ENCODE results near the gene HPCA. TPM values are rescaled to one million over a fixed set of nuclear protein-coding genes. Genes with fewer than 3 reads are reported as not detected.
A peak's percentile ranks its signal among the peaks of the same experiment; 100 is the strongest.

The HPCA gene
- total RNA-seq (not detected), polyA plus RNA-seq (not detected)

- Histone ChIP-seq H3K36me3 (ENCODE audit: insufficient read depth, low read length) (no peaks in the 10 kb centered on the region), H3K4me1 (ENCODE audit: insufficient read depth, low read length) (no peaks in the 10 kb centered on the region), H3K4me3 (ENCODE audit: low read length) (no peak within 1 kb of the TSS), H3K9me3 (ENCODE audit: low read length) (no peaks in the 10 kb centered on the region), H3K27ac (ENCODE audit: low read depth, low read length) (no peak within 1 kb of the TSS), H3K27me3 (ENCODE audit: insufficient read depth, low read length, poor library complexity, severe bottlenecking) (peaks cover 32% of the 10 kb centered on the region)
- Mint-ChIP-seq H3K36me3 (peaks cover 0 to 16% (median 0%) of the 10 kb centered on the region in 3 donors), H3K4me1 (peaks cover 0 to 9% (median 8%) of the 10 kb centered on the region in 3 donors), H3K27me3 (peaks cover 41 to 74% of the 10 kb centered on the region in 2 donors), H3K27ac (peak within 1 kb of the TSS in 1 of 8 donors; percentile 14), H3K9me3 (peaks cover 0 to 2% (median 0%) of the 10 kb centered on the region in 5 donors), H3K4me3 (peak within 1 kb of the TSS in 3 of 7 donors; percentile 12 to 77 (median 20))
- peak in 4 of 5 donors; percentile 20 to 37 (median 20) for DNase-seq
- ChIA-PET CTCF (interaction anchor here (1.2 to 1.3 kb wide), 2 partner anchors 9 to 10 kb away, joined by 3 read pairs; no protein-coding TSS in a partner anchor), POLR2A (no interaction called here)
Measured at GRCh38 chr1:32886004-32886827, at the start of gene HPCA. Gene HPCA (plus strand): TSS chr1:32886491. CDS start chr1:32888899, 2,408 bp downstream.

GRCh38 chr1:32848354-32849063 lies 37.8 kb upstream of the HPCA start:
- DNase-seq, result no peak
- no peak overlapping the region for H3K4me3 ChIP-seq (ENCODE audit: low read length)
- no peaks in the 10 kb centered on the region for H3K9me3 ChIP-seq (ENCODE audit: low read length)
- Mint-ChIP-seq H3K4me3 (no peak overlapping the region), H3K4me1 (peaks cover 0 to 7% (median 5%) of the 10 kb centered on the region in 3 donors), H3K27me3 (no peaks in the 10 kb centered on the region), H3K36me3 (peaks cover 11 to 57% (median 15%) of the 10 kb centered on the region in 3 donors), H3K9me3 (peaks cover 0 to 2% (median 0%) of the 10 kb centered on the region in 5 donors), H3K27ac (peak overlapping the region in 3 of 8 donors; percentile 9 to 65 (median 33))
- no peak overlapping the region for H3K27ac ChIP-seq (ENCODE audit: low read depth, low read length)
- no peaks in the 10 kb centered on the region for H3K4me1 ChIP-seq (ENCODE audit: insufficient read depth, low read length)
- CTCF ChIA-PET, result interaction anchor here (1.2 kb wide), 1 partner anchor 76 kb away, joined by 3 read pairs; no protein-coding TSS in a partner anchor
- POLR2A ChIA-PET, result no interaction called here
- H3K36me3 ChIP-seq (ENCODE audit: insufficient read depth, low read length), result peaks cover 8% of the 10 kb centered on the region
- no peaks in the 10 kb centered on the region for H3K27me3 ChIP-seq (ENCODE audit: insufficient read depth, low read length, poor library complexity, severe bottlenecking)

DNA sequence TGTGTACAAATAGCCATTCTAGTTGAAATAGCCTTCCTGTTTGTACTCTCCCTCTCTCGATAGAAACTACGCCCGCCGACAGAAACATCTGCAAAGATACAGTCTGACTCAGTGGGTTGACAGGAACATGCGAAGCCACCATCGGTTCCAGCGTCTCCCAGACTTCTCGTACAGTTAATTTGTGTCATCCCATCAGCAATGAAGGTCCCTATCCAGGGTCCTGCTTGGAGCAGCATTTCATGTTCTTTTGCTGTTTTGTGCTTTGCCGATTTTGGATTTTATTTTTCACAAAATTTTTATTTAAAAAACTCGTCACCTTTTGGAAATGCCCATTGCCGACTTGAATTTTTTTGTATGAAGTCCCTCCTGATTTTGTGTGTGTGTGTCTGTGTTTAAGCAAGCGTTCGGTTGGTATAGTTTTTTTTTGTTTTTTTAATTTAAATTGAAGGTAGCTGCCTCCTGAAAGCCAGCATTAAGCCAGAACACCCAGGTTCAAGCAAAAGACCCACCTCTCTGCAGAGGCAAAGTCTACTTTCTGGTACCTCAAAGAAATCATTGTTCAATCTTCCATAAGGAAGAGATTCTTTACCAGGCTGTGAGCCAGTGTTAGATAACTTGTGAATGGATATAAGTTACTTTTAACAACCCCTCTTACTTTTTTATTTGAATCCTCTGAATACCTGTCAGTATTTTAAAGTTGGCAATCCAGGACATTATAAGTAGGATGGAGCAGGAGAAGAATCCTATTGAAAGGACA lies 30.3 kb upstream of the HPCA start:
- H3K27ac ChIP-seq (ENCODE audit: low read depth, low read length), result no peak overlapping the region
- H3K9me3 Mint-ChIP-seq, result no peaks in the 10 kb centered on the region
- H3K4me3 Mint-ChIP-seq, result no peak overlapping the region
- peak overlapping the region in 2 of 8 donors; percentile 17 to 49 for H3K27ac Mint-ChIP-seq
- no peaks in the 10 kb centered on the region for H3K27me3 ChIP-seq (ENCODE audit: insufficient read depth, low read length, poor library complexity, severe bottlenecking)
- H3K4me3 ChIP-seq (ENCODE audit: low read length), result no peak overlapping the region
- DNase-seq, result no peak
- no peaks in the 10 kb centered on the region for H3K27me3 Mint-ChIP-seq
- ChIA-PET CTCF (no interaction called here), POLR2A (no interaction called here)
- H3K4me1 ChIP-seq (ENCODE audit: insufficient read depth, low read length), result no peaks in the 10 kb centered on the region
- H3K36me3 Mint-ChIP-seq, result peaks cover 4 to 89% (median 22%) of the 10 kb centered on the region in 3 donors
- H3K4me1 Mint-ChIP-seq, result peaks cover 0 to 7% (median 0%) of the 10 kb centered on the region in 3 donors
- H3K36me3 ChIP-seq (ENCODE audit: insufficient read depth, low read length), result peaks cover 28% of the 10 kb centered on the region
- no peaks in the 10 kb centered on the region for H3K9me3 ChIP-seq (ENCODE audit: low read length)

GRCh38 chr1:32858136-32858535 lies 28.2 kb upstream of the HPCA start:
- no peak overlapping the region for H3K4me3 ChIP-seq (ENCODE audit: low read length)
- ChIA-PET CTCF (no interaction called here), POLR2A (no interaction called here)
- Mint-ChIP-seq H3K9me3 (no peaks in the 10 kb centered on the region), H3K27ac (peak overlapping the region in 1 of 8 donors; percentile 14), H3K27me3 (no peaks in the 10 kb centered on the region), H3K4me3 (no peak overlapping the region), H3K36me3 (peaks cover 4 to 93% (median 25%) of the 10 kb centered on the region in 3 donors), H3K4me1 (peaks cover 0 to 2% (median 0%) of the 10 kb centered on the region in 3 donors)
- H3K4me1 ChIP-seq (ENCODE audit: insufficient read depth, low read length), result no peaks in the 10 kb centered on the region
- no peaks in the 10 kb centered on the region for H3K9me3 ChIP-seq (ENCODE audit: low read length)
- no peak overlapping the region for H3K27ac ChIP-seq (ENCODE audit: low read depth, low read length)
- DNase-seq, result no peak
- H3K36me3 ChIP-seq (ENCODE audit: insufficient read depth, low read length), result peaks cover 20% of the 10 kb centered on the region
- no peaks in the 10 kb centered on the region for H3K27me3 ChIP-seq (ENCODE audit: insufficient read depth, low read length, poor library complexity, severe bottlenecking)

DNA sequence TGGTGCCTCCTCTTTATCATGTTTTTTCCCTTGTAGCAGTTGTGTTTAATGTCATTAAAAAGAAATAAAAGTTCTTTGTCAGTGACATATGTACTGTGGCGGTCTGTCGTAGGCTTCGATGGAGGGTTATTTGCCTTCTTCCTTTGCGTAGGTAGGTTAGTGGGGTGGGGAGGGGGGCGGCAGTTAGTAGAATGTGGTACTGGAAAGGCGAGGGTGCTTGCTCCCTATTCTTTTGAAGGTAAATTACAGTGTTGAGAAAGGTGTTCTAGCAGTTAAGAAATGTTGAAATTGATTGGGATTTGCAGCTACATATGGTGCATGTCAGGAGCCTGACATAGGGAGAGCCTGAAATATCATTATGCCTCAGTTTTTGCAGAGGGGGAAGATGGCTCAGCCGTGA lies 27.5 kb upstream of the HPCA start:
- H3K9me3 Mint-ChIP-seq, result no peaks in the 10 kb centered on the region
- POLR2A ChIA-PET, result no interaction called here
- CTCF ChIA-PET, result no interaction called here

DNA sequence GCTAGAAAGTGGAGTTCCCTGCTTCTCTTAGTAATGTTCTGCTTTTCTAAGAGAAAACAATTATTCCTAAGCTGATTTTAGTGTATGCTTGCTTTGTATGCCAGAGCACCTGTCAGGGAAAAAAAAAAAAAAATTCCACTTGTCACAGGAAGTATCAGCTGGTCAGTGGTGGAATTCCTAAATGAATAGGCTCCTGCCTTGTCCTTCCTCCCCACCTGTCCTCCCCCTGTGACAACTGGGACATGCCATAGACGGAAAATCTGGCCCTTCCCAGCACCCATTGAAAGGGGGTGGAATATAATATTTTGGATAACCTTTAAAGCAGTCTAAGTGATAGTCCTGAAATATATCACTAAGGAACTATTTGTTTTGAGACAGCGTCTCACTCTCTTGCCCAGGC lies 26.4 kb upstream of the HPCA start:
- Mint-ChIP-seq H3K27me3 (no peaks in the 10 kb centered on the region), H3K4me3 (no peak overlapping the region), H3K27ac (peak overlapping the region in 1 of 8 donors; percentile 59), H3K4me1 (no peaks in the 10 kb centered on the region), H3K9me3 (no peaks in the 10 kb centered on the region), H3K36me3 (peaks cover 4 to 93% (median 24%) of the 10 kb centered on the region in 3 donors)
- Histone ChIP-seq H3K36me3 (ENCODE audit: insufficient read depth, low read length) (peaks cover 13% of the 10 kb centered on the region), H3K4me3 (ENCODE audit: low read length) (no peak overlapping the region), H3K9me3 (ENCODE audit: low read length) (no peaks in the 10 kb centered on the region), H3K27ac (ENCODE audit: low read depth, low read length) (no peak overlapping the region), H3K4me1 (ENCODE audit: insufficient read depth, low read length) (no peaks in the 10 kb centered on the region), H3K27me3 (ENCODE audit: insufficient read depth, low read length, poor library complexity, severe bottlenecking) (no peaks in the 10 kb centered on the region)
- POLR2A ChIA-PET, result no interaction called here
- CTCF ChIA-PET, result interaction anchor here (1.3 to 1.6 kb wide), 2 partner anchors 12 to 147 kb away, joined by 5 read pairs; no protein-coding TSS in a partner anchor
- no peak for DNase-seq

More for the DNA sequence above, 27.5 kb upstream of the HPCA start:
- Mint-ChIP-seq H3K4me3 (no peak overlapping the region), H3K36me3 (peaks cover 4 to 93% (median 23%) of the 10 kb centered on the region in 3 donors), H3K4me1 (peaks cover 0 to 2% (median 0%) of the 10 kb centered on the region in 3 donors), H3K27ac (peak overlapping the region in 1 of 8 donors; percentile 22), H3K27me3 (no peaks in the 10 kb centered on the region)
- Histone ChIP-seq H3K9me3 (ENCODE audit: low read length) (no peaks in the 10 kb centered on the region), H3K4me3 (ENCODE audit: low read length) (no peak overlapping the region), H3K36me3 (ENCODE audit: insufficient read depth, low read length) (peaks cover 20% of the 10 kb centered on the region), H3K27ac (ENCODE audit: low read depth, low read length) (no peak overlapping the region), H3K4me1 (ENCODE audit: insufficient read depth, low read length) (no peaks in the 10 kb centered on the region), H3K27me3 (ENCODE audit: insufficient read depth, low read length, poor library complexity, severe bottlenecking) (no peaks in the 10 kb centered on the region)
- no peak for DNase-seq

DNA sequence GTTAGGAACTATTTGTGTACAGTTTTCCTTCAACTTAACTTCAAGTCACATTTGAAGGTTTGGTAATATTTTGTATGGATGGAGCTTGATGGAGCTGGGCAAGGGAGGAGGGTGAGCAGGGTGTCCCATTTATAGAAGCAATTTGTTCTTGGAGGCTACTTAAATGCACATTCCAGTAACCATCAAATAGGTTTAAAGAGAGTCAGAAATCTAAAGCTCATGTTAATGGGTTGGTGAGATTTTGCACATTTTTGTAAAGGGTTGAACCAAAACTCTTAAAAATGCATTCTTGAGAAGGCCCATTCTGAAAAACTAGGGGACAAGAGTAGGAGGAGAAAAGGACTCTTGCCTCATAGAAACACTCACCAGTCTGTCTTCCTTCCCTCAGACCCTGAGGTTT lies 25.7 kb upstream of the HPCA start:
- peaks cover 4 to 87% (median 22%) of the 10 kb centered on the region in 3 donors for H3K36me3 Mint-ChIP-seq
- H3K4me3 Mint-ChIP-seq, result no peak overlapping the region
- no peaks in the 10 kb centered on the region for H3K9me3 Mint-ChIP-seq
- no peak overlapping the region for H3K27ac ChIP-seq (ENCODE audit: low read depth, low read length)
- no peak for DNase-seq
- no peaks in the 10 kb centered on the region for H3K4me1 Mint-ChIP-seq
- H3K27me3 Mint-ChIP-seq, result no peaks in the 10 kb centered on the region
- H3K4me3 ChIP-seq (ENCODE audit: low read length), result no peak overlapping the region
- H3K27ac Mint-ChIP-seq, result peak overlapping the region in 4 of 8 donors; percentile 48 to 66 (median 58)
- H3K27me3 ChIP-seq (ENCODE audit: insufficient read depth, low read length, poor library complexity, severe bottlenecking), result no peaks in the 10 kb centered on the region
- peaks cover 9% of the 10 kb centered on the region for H3K36me3 ChIP-seq (ENCODE audit: insufficient read depth, low read length)
- ChIA-PET POLR2A (no interaction called here), CTCF (interaction anchor here (1.6 kb wide), 1 partner anchor 11 kb away, joined by 5 read pairs; no protein-coding TSS in a partner anchor)
- no peaks in the 10 kb centered on the region for H3K4me1 ChIP-seq (ENCODE audit: insufficient read depth, low read length)
- H3K9me3 ChIP-seq (ENCODE audit: low read length), result no peaks in the 10 kb centered on the region

All from CD8-positive, alpha-beta memory T cell (primary cell).